GM12875 (cell line): ENCODE measurements around the gene DUSP16.
"Not testable (repeated sequence)": the region's sequence is repeated elsewhere in the genome, so short reads cannot be mapped to it uniquely, and the experiment has no call there.

Experiments used
- H3K4me3 ChIP-seq: one replicate; pipeline ENCODE4 v1.5.1; 2011; ENCODE audit warnings: low read depth, low read length, control low read depth
- TF ChIP-seq, protein P1 (sequence below): IDR thresholded peaks from 2 replicates; pipeline ENCODE4 v1.5.1; 2011; ENCODE audit warnings: low read depth, mild to moderate bottlenecking, control low read depth, inconsistent platforms, low read length, moderate library complexity, borderline replicate concordance; ENCODE audit not compliant: insufficient read depth

Gene DUSP16

DNA sequence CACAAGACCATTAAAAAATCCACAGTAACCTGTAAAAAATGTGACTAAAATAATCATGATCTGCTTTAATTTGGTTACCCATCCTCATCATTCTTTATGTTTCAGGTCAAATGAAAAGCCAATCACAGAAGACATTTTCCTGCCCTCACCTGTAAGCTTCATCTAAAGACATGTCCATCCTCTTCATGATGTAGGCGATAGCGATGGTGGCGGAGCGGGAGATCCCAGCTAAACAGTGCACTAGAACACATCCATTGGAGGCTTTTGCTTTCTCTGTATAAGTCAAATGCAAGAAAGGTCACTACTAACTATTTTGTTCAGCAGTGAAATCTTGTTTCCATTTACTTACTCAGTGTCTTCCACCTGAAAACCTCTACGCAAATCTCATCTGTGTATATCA, 82.6 kb downstream of the DUSP16 start:
- TF ChIP-seq, protein P1, sequence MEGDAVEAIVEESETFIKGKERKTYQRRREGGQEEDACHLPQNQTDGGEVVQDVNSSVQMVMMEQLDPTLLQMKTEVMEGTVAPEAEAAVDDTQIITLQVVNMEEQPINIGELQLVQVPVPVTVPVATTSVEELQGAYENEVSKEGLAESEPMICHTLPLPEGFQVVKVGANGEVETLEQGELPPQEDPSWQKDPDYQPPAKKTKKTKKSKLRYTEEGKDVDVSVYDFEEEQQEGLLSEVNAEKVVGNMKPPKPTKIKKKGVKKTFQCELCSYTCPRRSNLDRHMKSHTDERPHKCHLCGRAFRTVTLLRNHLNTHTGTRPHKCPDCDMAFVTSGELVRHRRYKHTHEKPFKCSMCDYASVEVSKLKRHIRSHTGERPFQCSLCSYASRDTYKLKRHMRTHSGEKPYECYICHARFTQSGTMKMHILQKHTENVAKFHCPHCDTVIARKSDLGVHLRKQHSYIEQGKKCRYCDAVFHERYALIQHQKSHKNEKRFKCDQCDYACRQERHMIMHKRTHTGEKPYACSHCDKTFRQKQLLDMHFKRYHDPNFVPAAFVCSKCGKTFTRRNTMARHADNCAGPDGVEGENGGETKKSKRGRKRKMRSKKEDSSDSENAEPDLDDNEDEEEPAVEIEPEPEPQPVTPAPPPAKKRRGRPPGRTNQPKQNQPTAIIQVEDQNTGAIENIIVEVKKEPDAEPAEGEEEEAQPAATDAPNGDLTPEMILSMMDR = no peak
- H3K4me3 ChIP-seq = no peak overlapping the region

DNA sequence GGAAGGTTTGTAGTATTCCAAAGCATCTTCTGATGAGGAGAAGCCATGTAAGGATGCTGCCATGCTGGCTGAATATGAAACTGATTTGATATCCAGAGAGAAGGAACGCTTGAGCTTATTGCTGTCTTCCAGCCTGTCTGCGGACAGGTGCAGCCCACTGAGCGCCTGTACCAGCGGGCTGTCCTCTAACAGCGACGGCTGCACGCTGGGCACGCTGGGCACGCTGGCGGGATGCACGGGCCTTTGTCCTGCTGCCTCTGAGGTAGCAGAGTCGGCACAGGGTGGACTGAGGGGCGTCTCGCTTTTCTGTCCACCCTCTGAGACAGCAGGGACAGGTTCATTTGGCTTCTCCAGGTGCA, 85.2 kb downstream of the DUSP16 start:
- TF ChIP-seq, protein P1 = no peak
- no peak overlapping the region for H3K4me3 ChIP-seq

DNA sequence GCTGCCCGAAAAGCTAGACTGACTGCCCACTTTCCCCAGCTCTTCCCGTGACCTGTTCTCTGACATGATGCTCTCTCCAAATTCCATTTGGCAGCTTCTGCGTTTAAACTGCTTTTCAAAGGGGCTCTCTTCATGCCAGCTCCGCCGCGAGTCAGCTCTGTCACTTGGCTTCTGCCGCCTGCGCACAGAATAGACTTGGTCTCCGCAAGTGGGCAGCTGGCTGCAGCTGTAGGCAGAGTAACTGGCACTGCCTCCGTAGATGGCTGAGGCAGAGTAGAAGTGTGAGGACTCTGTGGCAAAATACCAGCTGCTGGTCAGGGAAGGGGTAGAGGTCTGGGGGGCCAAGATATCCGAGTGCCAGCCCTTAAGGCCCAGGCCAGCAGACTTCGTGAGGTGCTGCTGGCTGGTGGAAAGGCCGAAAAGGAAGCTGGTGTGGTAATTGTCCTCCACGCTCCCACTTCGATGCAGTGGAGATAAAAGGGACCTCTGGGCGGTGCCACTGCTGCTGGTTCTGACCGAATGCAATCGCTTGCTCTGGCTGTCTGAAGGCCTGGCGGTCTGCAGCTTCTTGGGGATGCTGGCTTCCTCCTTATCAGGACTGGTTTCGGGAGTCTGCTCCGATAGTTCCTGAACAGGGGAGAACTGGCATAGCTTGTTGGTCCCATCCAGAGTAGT, 85.7 kb downstream of the DUSP16 start:
- TF ChIP-seq, protein P1 = no peak
- H3K4me3 ChIP-seq = no peak overlapping the region

DNA sequence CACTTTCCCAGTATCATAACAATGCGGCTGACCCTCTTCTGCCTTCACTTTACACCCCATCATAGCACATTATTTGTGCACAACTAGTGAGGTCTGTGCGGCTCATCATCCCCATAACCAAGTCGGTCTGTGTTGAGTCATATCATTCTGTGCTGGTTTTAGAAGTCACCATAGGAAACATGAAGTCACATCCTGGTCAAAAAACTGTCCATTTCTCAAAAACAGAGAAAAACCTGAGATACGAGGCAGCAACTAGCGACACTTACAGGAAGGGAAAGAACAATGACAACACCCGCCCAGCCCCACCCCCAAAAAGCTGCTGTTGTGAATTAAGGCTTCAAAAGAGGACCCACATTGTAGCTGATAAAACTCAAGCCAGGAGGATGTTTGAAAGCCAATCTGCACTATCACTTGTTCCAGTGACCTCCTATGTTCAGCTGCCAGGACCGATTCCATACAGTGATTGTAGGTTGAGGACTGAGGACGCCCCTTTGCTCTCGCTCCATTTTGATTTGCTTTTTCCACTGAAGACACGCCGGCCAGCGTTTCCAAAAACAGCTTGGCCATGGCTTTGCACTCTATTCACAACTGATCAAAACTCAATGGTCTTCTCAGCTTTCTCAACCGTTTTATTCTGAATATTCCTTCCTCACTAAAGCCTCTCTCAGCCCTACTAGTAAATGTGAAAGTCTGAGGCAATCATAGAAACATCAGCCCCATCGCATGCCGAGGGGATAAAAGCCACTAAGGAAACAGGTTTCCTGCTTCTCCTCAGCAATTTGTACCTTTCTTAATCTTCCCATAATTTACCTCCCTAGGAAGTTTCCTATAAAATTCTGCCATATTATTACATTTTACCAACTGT, 87.5 kb downstream of the DUSP16 start:
- H3K4me3 ChIP-seq = no peak overlapping the region
- TF ChIP-seq, protein P1 = no peak

DNA sequence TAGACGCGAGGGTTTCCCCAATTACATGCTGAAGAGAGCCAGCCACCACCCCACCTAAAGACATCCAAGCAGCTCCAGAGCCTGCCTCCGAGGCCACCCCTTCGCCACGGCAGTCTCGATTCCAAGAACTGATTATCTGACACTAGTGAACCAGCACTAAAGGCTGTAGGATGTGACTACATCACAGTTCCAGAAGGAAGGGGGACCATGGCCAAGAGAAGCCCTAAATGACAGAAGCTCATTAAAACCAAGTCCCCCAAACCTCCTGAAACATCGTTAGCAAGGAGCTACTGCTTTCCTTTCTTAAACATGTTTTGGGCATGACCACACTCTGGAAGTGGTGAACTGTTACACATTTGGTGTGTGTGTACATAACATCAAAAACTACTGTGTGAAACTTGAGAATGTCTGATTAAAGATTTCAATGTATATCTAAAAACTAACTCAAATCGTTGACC, 88.2 kb downstream of the DUSP16 start:
- no peak overlapping the region for H3K4me3 ChIP-seq
- TF ChIP-seq, protein P1 = no peak

DNA sequence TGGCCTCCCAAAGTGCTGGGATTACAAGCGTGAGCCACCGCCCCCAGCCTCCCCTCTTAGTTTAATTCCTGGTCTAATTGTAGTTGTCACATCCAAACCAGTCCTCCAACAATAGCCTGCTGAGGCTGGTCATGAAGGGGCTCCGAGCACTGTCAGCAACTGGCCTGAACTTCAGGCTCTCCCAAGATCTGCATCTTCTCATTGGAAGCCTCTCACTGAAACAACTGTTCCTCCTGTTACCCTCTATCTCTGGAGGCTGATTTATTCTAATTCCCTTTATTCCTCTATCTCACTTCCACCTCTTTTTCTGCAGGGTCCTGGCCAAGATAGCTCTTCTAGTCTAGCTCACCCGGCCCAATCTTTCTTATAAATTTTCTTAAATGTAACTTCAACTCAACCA, 89.4 kb downstream of the DUSP16 start:
- H3K4me3 ChIP-seq = no peak overlapping the region
- TF ChIP-seq, protein P1 = no peak

DNA sequence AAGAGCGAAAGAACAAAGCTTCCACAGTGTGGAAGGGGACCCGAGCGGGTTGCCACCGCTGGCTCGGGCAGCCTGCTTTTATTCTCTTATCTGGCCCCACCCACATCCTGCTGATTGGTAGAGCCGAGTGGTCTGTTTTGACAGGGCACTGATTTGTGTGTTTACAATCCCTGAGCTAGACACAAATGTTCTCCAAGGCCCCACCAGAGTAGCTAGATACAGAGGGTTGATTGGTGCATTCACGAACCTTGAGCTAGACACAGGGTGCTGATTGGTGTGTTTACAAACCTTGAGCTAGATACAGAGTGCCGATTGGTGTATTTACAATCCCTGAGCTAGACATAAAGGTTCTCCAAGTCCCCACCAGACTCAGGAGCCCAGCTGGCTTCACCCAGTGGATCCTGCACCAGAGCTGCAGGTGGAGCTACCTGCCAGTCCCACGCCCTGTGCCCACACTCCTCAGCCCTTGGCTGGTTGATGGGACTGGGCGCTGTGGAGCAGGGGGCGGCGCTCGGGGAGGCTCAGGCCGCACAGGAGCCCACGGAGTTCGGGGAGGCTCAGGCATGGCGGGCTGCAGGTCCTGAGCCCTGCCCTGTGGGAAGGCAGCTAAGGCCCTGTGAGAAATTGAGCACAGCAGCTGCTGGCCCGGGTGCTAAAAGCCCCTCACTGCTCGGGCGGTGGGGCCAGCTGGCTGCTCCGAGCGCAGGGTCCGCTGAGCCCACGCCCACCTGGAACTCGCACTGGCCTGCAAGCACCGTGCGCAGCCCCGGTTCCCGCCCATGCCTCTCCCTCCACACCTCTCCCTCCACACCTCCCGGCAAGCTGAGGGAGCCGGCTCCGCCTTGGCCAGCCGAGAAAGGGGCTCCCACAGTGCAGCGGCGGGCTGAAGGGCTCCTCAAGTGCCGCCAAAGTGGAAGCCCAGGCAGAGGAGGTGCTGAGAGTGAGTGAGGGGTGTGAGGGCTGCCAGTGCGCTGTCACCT, 90.4 kb downstream of the DUSP16 start:
- not testable (repeated sequence) for H3K4me3 ChIP-seq
